Measurements from ENCODE around the gene SUN1.

SUN1 gene

DNA sequence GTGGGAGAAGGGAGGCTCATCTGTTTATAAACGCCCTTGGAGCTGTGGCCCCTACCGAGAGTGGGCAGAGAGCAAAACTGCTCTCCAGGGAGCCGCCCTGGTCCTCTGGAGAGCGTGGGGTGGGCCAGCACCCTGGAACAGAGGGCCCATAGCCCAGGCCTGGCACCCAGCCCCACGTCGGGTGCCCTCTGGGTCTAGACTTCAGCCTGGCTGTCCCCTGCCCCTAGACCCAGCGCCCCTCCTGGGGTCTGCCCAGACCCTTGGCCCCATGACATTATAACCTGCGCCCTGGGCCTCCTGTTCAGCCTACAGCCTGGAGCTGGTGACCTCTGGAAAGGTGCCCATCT lies 68.7 kb downstream of the SUN1 start:
- H3K36me3 ChIP-seq (ENCODE audit: control insufficient read depth, insufficient read depth, low read length), result peaks cover 16% of the 10 kb centered on the region
- no peak overlapping the region for H3K4me3 ChIP-seq (replicated peaks; ENCODE audit: low read depth, low read length)
- TF ChIP-seq, protein P1, sequence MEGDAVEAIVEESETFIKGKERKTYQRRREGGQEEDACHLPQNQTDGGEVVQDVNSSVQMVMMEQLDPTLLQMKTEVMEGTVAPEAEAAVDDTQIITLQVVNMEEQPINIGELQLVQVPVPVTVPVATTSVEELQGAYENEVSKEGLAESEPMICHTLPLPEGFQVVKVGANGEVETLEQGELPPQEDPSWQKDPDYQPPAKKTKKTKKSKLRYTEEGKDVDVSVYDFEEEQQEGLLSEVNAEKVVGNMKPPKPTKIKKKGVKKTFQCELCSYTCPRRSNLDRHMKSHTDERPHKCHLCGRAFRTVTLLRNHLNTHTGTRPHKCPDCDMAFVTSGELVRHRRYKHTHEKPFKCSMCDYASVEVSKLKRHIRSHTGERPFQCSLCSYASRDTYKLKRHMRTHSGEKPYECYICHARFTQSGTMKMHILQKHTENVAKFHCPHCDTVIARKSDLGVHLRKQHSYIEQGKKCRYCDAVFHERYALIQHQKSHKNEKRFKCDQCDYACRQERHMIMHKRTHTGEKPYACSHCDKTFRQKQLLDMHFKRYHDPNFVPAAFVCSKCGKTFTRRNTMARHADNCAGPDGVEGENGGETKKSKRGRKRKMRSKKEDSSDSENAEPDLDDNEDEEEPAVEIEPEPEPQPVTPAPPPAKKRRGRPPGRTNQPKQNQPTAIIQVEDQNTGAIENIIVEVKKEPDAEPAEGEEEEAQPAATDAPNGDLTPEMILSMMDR (IDR thresholded peaks at IDR 0.05; ENCODE audit: insufficient read depth, low read length, poor library complexity, severe bottlenecking), result no peak
- no peak for DNase-seq (ENCODE audit: extremely low read depth, insufficient read length)
- H3K27me3 ChIP-seq (replicated peaks; ENCODE audit: control insufficient read depth, insufficient read depth, low read length), result no peaks in the 10 kb centered on the region

DNA sequence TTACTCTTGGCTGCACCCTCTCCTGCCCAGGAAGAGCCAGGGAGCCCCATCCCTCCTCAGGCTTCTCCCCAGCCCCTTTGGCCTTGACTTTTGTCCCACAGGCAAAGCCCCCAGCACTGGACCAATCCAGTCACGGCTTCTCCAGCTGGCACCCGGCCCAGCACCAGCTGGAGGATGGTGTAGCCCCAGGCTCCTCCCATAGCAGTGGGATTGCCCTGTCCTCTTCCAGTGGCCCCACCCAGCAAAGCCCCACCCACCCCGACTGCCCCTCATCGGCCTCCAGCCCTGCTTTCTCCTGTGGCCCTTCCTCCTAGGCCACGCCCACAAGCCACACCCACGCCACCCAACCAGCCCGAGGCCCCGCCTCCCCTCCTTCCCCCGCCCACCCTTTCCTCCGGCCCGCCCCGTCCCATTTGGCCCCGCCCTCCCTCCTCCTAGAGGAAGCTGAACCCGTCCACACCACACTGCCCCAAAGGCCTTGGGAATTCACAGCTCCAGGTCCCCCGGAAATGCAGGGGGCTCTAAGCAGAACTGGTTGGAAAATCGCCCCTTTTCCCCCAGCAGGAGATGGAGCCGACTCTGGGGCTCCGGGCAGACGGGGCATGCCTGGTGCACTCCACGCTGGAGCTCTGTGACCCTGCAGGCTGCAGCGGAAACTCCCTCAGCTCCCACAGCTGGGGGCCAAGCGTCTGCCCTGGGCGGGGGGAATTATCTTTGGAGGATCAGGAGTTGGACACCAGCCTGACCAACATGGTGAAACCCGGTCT lies 69.3 kb downstream of the SUN1 start:
- H3K36me3 ChIP-seq (ENCODE audit: control insufficient read depth, insufficient read depth, low read length), result peaks cover 12% of the 10 kb centered on the region
- DNase-seq (ENCODE audit: extremely low read depth, insufficient read length), result peak; percentile 68
- TF ChIP-seq, protein P1 (IDR thresholded peaks at IDR 0.05; ENCODE audit: insufficient read depth, low read length, poor library complexity, severe bottlenecking), result no peak
- H3K4me3 ChIP-seq (replicated peaks; ENCODE audit: low read depth, low read length), result no peak overlapping the region
- no peaks in the 10 kb centered on the region for H3K27me3 ChIP-seq (replicated peaks; ENCODE audit: control insufficient read depth, insufficient read depth, low read length)

DNA sequence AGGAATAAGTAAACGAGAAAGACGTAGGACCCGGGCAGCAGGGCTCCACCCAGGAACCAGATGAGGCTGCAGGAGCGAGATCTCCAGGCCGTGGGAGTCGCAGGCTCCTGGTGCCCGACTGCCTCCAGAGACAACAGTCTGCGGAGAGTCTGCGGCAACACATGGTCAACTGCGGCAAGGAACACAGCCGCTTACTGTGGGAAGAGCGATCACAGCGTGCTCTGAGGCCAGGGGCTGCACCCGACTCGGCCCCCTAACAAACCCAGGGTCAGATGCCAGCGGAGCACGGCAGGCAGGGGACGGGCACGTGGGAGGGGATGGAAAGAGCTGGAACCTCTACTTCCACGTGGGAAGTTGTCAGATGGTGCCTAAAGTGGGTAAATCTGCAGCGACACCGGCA lies 70.7 kb downstream of the SUN1 start:
- Histone ChIP-seq H3K4me3 (replicated peaks; ENCODE audit: low read depth, low read length) (no peak overlapping the region), H3K36me3 (ENCODE audit: control insufficient read depth, insufficient read depth, low read length) (peaks cover 6% of the 10 kb centered on the region), H3K27me3 (replicated peaks; ENCODE audit: control insufficient read depth, insufficient read depth, low read length) (no peaks in the 10 kb centered on the region)
- DNase-seq (ENCODE audit: extremely low read depth, insufficient read length), result no peak
- TF ChIP-seq, protein P1 (IDR thresholded peaks at IDR 0.05; ENCODE audit: insufficient read depth, low read length, poor library complexity, severe bottlenecking), result no peak

DNA sequence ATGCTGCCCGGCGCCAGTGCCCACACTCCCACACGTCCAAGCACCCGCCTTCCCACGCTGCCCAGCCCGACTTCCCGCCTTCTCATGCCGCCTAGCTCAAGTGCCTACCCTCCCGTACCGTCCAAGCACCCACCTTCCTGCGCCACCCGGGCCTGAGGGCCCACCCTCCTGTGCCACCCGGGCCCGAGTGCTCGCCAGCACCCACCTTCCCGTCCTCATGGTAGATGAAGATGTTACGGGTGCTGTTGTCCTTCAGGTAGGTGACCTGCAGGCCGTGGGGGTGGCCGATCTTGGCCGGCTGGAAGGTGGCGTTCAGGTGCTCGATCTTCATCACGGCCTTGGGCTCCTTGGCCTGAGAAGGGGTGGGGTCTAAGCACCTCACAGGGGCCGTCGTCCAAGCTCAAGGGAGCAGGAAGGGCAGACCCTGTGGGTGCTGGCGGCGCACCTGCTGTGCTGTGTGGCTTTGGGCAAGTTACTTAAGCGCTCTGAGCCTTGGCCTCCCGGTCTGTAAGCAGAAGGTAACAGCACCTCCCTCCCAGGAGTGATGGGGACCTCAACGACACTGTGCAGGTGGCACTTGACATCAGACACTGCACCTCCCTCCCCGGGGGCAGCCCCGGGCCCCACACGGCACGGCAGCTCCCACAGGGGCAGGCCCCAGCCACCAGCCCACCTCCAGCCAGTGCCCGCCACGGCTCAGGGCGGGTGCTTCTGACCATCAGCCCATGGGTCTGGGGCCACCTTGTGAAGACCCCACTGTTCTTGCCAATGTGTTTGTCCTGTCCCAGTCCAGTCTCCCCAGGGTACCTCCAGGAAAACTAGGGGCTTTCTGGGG lies 71.9 kb downstream of the SUN1 start:
- no peak for DNase-seq (ENCODE audit: extremely low read depth, insufficient read length)
- H3K4me3 ChIP-seq (replicated peaks; ENCODE audit: low read depth, low read length), result no peak overlapping the region
- peaks cover 3% of the 10 kb centered on the region for H3K36me3 ChIP-seq (ENCODE audit: control insufficient read depth, insufficient read depth, low read length)
- TF ChIP-seq, protein P1 (IDR thresholded peaks at IDR 0.05; ENCODE audit: insufficient read depth, low read length, poor library complexity, severe bottlenecking), result no peak
- H3K27me3 ChIP-seq (replicated peaks; ENCODE audit: control insufficient read depth, insufficient read depth, low read length), result no peaks in the 10 kb centered on the region

DNA sequence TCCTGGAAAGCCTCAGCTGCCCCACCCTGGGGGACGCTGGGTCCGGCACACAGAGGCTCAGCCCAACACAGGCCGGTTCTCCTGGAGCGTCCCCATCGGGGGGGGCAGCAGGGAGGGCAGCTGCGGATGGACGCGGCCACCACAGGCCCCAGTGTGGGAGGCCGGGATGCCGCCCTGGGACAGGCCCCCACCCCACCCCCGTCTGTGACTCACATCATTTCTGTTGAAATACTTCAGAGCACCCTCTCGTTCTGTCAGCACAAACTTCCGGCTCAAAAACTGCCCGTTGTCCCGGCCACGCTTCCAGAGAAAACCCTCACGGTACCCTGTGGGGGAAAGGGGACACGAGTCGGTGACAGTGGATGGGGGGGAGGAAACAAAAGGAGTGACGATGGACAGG lies 72.6 kb downstream of the SUN1 start:
- H3K36me3 ChIP-seq (ENCODE audit: control insufficient read depth, insufficient read depth, low read length), result peaks cover 1% of the 10 kb centered on the region
- no peak for DNase-seq (ENCODE audit: extremely low read depth, insufficient read length)
- no peak overlapping the region for H3K4me3 ChIP-seq (replicated peaks; ENCODE audit: low read depth, low read length)
- TF ChIP-seq, protein P1 (IDR thresholded peaks at IDR 0.05; ENCODE audit: insufficient read depth, low read length, poor library complexity, severe bottlenecking), result no peak
- no peaks in the 10 kb centered on the region for H3K27me3 ChIP-seq (replicated peaks; ENCODE audit: control insufficient read depth, insufficient read depth, low read length)
